Medulla oblongata (tissue), 1 donor: ENCODE measurements around the gene TAAR6.
"Not testable (repeated sequence)": the region's sequence is repeated elsewhere in the genome, so short reads cannot be mapped to it uniquely, and the experiment has no call there.

ENCODE experiments used
- DNase-seq: peaks from one replicate; pipeline ENCODE4 v3.0.0-alpha.2; 2015; ENCODE audit errors: extremely low spot score

The TAAR6 gene

GRCh38 chr6:132590362-132590761, 20.2 kb downstream of the TAAR6 start:
- DNase-seq = no peak

DNA sequence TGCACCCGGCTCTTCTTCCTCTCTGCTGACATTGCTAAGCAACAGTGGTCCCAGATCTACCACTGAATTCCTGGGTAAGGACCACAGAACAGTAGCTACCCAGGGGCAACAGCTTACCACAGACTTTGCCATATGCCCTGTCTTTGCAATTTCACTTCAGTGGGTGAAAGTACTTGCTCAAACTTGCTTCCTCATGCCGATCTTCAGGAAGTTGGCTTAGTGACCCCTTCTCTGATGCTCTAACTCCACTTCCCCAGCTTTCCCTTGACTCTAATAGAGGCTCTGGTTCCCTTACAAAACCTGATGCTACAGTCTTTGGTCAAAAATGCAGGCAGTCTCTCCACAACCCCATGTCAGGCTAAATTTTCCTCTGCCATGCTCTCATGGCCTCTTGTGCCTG, 22.7 kb downstream of the TAAR6 start:
- no peak for DNase-seq

- DNase-seq = no peak
These were observed 26.1 kb downstream of the TAAR6 start for GRCh38 chr6:132596201-132596600.

DNA sequence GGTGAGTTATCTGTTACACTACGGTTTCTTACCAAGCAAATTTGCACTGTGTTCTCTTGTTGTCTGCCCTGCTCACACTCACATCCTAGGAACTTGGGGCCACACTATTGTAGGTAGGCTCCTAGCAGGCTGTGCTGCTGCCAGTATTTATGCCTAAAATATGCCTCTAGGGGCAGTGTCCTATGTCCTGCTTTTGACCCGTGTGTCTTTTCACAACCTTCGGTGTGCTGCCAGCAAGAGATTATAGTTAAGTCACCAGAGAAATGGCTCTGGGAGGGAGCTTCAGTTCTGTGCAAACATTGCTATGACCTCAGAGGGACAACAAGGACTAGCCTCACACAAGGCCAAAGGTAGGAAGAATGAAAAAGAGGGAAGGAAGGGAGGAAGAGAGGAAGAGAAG, 28.4 kb downstream of the TAAR6 start:
- DNase-seq = no peak

DNA sequence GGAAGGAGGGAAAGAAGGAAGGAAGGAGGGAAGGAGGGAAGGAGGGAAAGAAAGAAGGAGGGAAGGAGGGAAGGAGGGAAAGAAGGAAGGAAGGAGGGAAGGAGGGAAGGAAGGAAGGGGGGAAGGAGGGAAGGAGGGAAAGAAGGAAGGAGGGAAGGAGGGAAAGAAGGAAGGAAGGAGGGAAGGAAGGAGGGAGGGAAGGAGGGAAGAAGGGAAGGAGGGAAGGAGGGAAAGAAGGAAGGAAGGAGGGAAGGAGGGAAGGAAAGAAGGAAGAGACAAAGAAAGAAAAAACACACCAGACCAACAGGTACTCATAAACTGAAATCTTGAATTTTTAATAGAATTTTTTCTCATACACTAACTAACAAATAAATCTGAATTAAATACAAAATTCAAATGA, 30.8 kb downstream of the TAAR6 start:
- not testable (repeated sequence) for DNase-seq

- DNase-seq = no peak
These were observed 34.6 kb downstream of the TAAR6 start for GRCh38 chr6:132604635-132605152.

- DNase-seq = no peak
These were observed 37.6 kb downstream of the TAAR6 start for GRCh38 chr6:132607544-132608233.

GRCh38 chr6:132611616-132612015, 41.5 kb downstream of the TAAR6 start:
- DNase-seq = no peak

DNA sequence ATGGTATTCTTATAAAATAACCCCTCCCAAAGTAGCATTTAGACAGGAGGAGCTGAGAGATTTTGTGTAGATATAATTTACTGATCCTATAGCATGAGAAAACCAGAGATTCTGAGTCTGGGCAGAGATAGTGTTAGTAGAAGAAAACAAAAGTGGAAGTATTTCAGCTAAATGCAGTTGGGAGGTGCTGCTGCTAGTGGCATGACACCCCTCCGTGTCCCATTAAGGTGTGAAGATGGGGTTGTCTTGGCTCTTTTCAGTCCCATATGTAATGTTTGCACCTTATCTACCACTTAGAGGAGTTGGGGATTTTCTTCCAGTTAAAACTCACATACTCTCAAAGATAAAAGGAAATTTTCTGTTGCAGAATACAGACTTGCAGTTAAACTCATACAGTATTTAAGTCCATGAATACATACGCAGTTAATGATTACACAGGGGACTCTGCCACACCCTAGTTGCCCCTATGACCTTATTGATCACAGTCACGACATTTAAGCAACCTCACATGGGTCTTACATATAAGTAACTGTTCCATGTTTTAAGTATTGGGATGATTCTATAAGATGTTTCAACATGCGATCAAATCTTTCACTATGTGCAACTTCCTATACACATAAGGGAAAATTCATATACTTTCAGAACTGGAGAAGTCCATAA, 42.5 kb downstream of the TAAR6 start:
- no peak for DNase-seq

- DNase-seq = no peak
These were observed 44.4 kb downstream of the TAAR6 start for GRCh38 chr6:132614554-132614953.

DNA sequence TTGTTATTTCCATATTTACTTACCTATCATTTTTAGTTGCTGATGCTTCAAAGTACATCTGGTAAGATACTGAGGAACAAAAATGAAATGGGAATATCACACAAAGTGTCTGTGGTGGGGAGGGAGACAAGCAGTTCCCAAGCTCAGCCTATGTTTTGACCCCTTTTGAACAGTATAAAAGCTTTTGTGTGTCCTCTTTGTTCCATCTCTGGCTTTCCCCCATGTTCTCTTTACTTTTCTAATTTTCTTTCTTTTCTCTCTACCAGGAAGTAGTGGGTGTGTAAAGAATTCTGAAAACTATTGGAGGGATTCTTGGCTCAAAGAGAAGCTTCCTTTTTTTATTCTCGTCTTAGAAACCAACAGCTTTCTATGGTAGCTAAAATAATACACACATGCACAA, 46.6 kb downstream of the TAAR6 start:
- no peak for DNase-seq
